Testis (tissue), 2 donors: ENCODE data around the gene TWSG1.

Experiments used
- POLR2A ChIP-seq: fragments of 450-650 bp; IDR thresholded peaks from one replicate; pipeline ENCODE4 v1.6.1; 2017; ENCODE audit warnings: antibody characterized with exemption, mild to moderate bottlenecking, moderate library complexity
- TF ChIP-seq, protein P1 (sequence below), 3 experiments: fragments of 450-650 bp in 2 of 3; fragments of 200-600 bp in 1 of 3; sonication (generic) in 1 of 3; IDR thresholded peaks; one replicate each; pipeline ENCODE4 v1.5.1; 2016 to 2019; ENCODE audit warnings: antibody characterized with exemption in 3 of 3, mild to moderate bottlenecking in 2 of 3, moderate library complexity in 1 of 3

GRCh38 chr18:9389706-9390105 is 55.1 kb downstream of the TWSG1 start:
- TF ChIP-seq, protein P1, sequence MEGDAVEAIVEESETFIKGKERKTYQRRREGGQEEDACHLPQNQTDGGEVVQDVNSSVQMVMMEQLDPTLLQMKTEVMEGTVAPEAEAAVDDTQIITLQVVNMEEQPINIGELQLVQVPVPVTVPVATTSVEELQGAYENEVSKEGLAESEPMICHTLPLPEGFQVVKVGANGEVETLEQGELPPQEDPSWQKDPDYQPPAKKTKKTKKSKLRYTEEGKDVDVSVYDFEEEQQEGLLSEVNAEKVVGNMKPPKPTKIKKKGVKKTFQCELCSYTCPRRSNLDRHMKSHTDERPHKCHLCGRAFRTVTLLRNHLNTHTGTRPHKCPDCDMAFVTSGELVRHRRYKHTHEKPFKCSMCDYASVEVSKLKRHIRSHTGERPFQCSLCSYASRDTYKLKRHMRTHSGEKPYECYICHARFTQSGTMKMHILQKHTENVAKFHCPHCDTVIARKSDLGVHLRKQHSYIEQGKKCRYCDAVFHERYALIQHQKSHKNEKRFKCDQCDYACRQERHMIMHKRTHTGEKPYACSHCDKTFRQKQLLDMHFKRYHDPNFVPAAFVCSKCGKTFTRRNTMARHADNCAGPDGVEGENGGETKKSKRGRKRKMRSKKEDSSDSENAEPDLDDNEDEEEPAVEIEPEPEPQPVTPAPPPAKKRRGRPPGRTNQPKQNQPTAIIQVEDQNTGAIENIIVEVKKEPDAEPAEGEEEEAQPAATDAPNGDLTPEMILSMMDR (IDR thresholded peaks at IDR 0.05), result no peak
- TF ChIP-seq POLR2A, result no peak
